Measurements from ENCODE around the gene TRIO. TPM values are rescaled to one million over a fixed set of nuclear protein-coding genes. Genes with fewer than 3 reads are reported as not detected.

Gene TRIO
- total and polyA plus RNA-seq, 10 of the 15 experiments (the other 5 are each of a cell fraction or from before 2014, with no cell fraction given) = 5.1 to 96.4 (median 44.6) TPM

- H3K27me3 ChIP-seq (replicated peaks in 1 of 2; ENCODE audit: control insufficient read depth in 2 of 2, insufficient read depth in 2 of 2, low read length in 1 of 2) = no peaks in the 10 kb centered on the region
- ChIA-PET RAD21 (ENCODE audit: unreplicated experiment) (no interaction called here), POLR2A (no interaction called here), SMC1A (ENCODE audit: uncharacterized antibody, unreplicated experiment) (interaction anchor here (1.2 to 1.6 kb wide), 2 partner anchors 12 to 28 kb away, joined by 3 to 8 read pairs; no protein-coding TSS in a partner anchor), CTCF (interaction anchor here (0.8 to 1.2 kb wide), 2 partner anchors 42 to 97 kb away, joined by 3 to 4 read pairs; no protein-coding TSS in a partner anchor)
- no peaks in the 10 kb centered on the region for H3K79me2 ChIP-seq (ENCODE audit: control insufficient read depth, insufficient read depth, low read length)
- 82% methylated on average over 3 of the region's 3 CpGs for WGBS (ENCODE audit: insufficient coverage, insufficient replicate concordance, low lambda C conversion rate, missing lambda C conversion rate)
- H3K9me3 ChIP-seq (replicated peaks; ENCODE audit: control insufficient read depth, insufficient read depth, low read length) = no peaks in the 10 kb centered on the region
- no TSS peak for BruUV-seq (replicated peaks)
- DNase-seq (ENCODE audit: low read depth, low spot score) = no peak
- intact Hi-C loops (cut with micrococcal nuclease; ENCODE audit: unreplicated experiment) = no loop called here
- no peak for ATAC-seq
- H3K27ac ChIP-seq (ENCODE audit: control insufficient read depth, insufficient read depth) = no peak overlapping the region
- peaks cover 32 to 60% of the 10 kb centered on the region in 2 experiments for H3K36me3 ChIP-seq (ENCODE audit: control insufficient read depth in 2 of 2, insufficient read depth in 2 of 2, low read length in 1 of 2)
- H2AFZ ChIP-seq (ENCODE audit: control insufficient read depth, low read depth, low read length) = no peak overlapping the region
- H3K4me3 ChIP-seq = no peak overlapping the region
- no peak overlapping the region for H3K9ac ChIP-seq (ENCODE audit: control insufficient read depth, insufficient read depth, low read length)
- no peaks in the 10 kb centered on the region for H4K20me1 ChIP-seq (ENCODE audit: control insufficient read depth, insufficient read depth)
- in situ Hi-C loops (cut with MboI) = loop anchor here (25.0 kb wide), 2 partner anchors 380 to 645 kb away; no protein-coding TSS in a partner anchor
- no peaks in the 10 kb centered on the region for H3K4me1 ChIP-seq (ENCODE audit: control insufficient read depth, insufficient read depth, low read length)
- H3K4me2 ChIP-seq (ENCODE audit: control insufficient read depth, insufficient read depth) = no peak overlapping the region
- FAIRE-seq = no peak
- TF ChIP-seq BACH1 (IDR thresholded peaks at IDR 0.05; ENCODE audit: borderline replicate concordance) (no peak), SMAD1 (IDR thresholded peaks at IDR 0.05; ENCODE audit: low read depth, partially characterized antibody) (no peak), CBX3 (IDR thresholded peaks at IDR 0.05; ENCODE audit: borderline replicate concordance, low read depth) (no peak), EGR1 (IDR thresholded peaks at IDR 0.05; ENCODE audit: borderline replicate concordance in 1 of 2, low read depth in 2 of 2, low read length in 2 of 2) (no peak), BCL11A (IDR thresholded peaks at IDR 0.05; ENCODE audit: low read depth, low read length) (no peak), TBL1XR1 (IDR thresholded peaks at IDR 0.05; ENCODE audit: low read depth, low read length) (no peak), POLR2AphosphoS2 (IDR thresholded peaks at IDR 0.05; ENCODE audit: low read depth, low read length) (no peak), TARDBP (IDR thresholded peaks at IDR 0.05; ENCODE audit: borderline replicate concordance) (no peak), EZH2 (IDR thresholded peaks at IDR 0.05; ENCODE audit: borderline replicate concordance, control insufficient read depth, low read depth, low read length) (no peak), E4F1 (IDR thresholded peaks at IDR 0.05; ENCODE audit: borderline replicate concordance, partially characterized antibody) (no peak), KAT2A (conservative IDR thresholded peaks at IDR 0.05; ENCODE audit: control insufficient read depth, low read depth, low read length) (no peak), HDGF (IDR thresholded peaks at IDR 0.05) (no peak), CUX1 (IDR thresholded peaks at IDR 0.05; ENCODE audit: insufficient replicate concordance, low read depth, low read length) (no peak), HDAC2 (IDR thresholded peaks at IDR 0.05) (no peak), E2F4 (IDR thresholded peaks at IDR 0.05; ENCODE audit: low read depth, low read length) (no peak), ZNF622 (IDR thresholded peaks at IDR 0.05) (no peak), SIN3A (IDR thresholded peaks at IDR 0.05; ENCODE audit: low read depth, low read length) (no peak), KDM1A (IDR thresholded peaks at IDR 0.05; ENCODE audit: borderline replicate concordance) (no peak)
Measured at GRCh38 chr5:14367364-14367763, 224.2 kb downstream of the TRIO start.
